PFSK-1 (cell line): ENCODE data around the gene ASCC3.

Experiments used
- FOXP2 ChIP-seq: optimal IDR thresholded peaks from 2 replicates; pipeline ENCODE3; 2011; ENCODE audit warnings: borderline replicate concordance, control low read depth, inconsistent platforms; ENCODE audit not compliant: insufficient read depth; ENCODE audit errors: extremely low read length, extremely low read depth
- POLR2AphosphoS5 ChIP-seq: IDR thresholded peaks from 2 replicates; pipeline ENCODE4 v1.6.1; 2012; ENCODE audit warnings: low read depth, mild to moderate bottlenecking, control low read depth, low read length, moderate library complexity
- REST ChIP-seq, 2 experiments: IDR thresholded peaks; 2 replicates each; pipeline versions ENCODE4 v1.6.1 to v1.8.0; 2011 to 2012; ENCODE audit warnings: low read depth in 2 of 2, low read length in 2 of 2, control low read depth in 1 of 2, inconsistent platforms in 1 of 2, mild to moderate bottlenecking in 1 of 2, moderate library complexity in 1 of 2; ENCODE audit not compliant: insufficient read depth in 1 of 2
- SIN3A ChIP-seq: IDR thresholded peaks from 2 replicates; pipeline ENCODE4 v1.6.1; 2012; ENCODE audit warnings: mild to moderate bottlenecking, low read length, moderate library complexity, borderline replicate concordance; ENCODE audit not compliant: insufficient read depth
- TAF1 ChIP-seq: IDR thresholded peaks from 2 replicates; pipeline ENCODE4 v1.6.1; 2012; ENCODE audit warnings: low read length, control low read depth, borderline replicate concordance; ENCODE audit not compliant: insufficient read depth

ASCC3 gene

GRCh38 chr6:100475554-100476320, 405.4 kb downstream of the ASCC3 start:
- no peak for TF ChIP-seq TAF1
- TF ChIP-seq REST (IDR thresholded peaks at IDR 0.05; ENCODE audit: insufficient read depth in 1 of 2, low read depth in 2 of 2, low read length in 2 of 2): no peak
- TF ChIP-seq SIN3A: no peak
- no peak for TF ChIP-seq FOXP2
- no peak for TF ChIP-seq POLR2AphosphoS5

- TF ChIP-seq REST (IDR thresholded peaks at IDR 0.05; ENCODE audit: insufficient read depth in 1 of 2, low read depth in 2 of 2, low read length in 2 of 2) (no peak), SIN3A (no peak), POLR2AphosphoS5 (no peak), FOXP2 (no peak), TAF1 (no peak)
Measured at GRCh38 chr6:100473182-100473581, 407.9 kb downstream of the ASCC3 start.

DNA sequence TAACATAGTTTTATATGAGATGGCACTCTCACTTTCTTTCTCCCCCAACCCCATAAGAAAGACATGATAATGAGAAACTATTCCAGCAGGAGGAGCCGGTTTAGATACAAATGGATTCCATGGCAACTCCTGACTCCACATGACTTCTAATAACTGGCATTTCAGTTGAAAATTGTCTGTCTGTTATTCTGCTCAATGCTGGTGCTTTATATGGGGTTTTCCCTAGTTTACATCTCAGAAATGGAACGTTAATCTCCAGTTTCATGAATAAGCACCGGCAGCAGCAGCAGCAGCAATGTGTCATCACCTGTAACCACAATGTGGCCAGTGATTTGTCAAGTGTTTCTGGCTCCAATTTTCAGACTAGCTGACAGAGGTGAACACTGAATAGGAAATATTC, 408.5 kb downstream of the ASCC3 start:
- no peak for TF ChIP-seq SIN3A
- TF ChIP-seq REST (IDR thresholded peaks at IDR 0.05; ENCODE audit: insufficient read depth in 1 of 2, low read depth in 2 of 2, low read length in 2 of 2): no peak
- no peak for TF ChIP-seq TAF1
- no peak for TF ChIP-seq FOXP2
- TF ChIP-seq POLR2AphosphoS5: no peak

- TF ChIP-seq SIN3A (no peak), REST (IDR thresholded peaks at IDR 0.05; ENCODE audit: insufficient read depth in 1 of 2, low read depth in 2 of 2, low read length in 2 of 2) (no peak)
Measured at GRCh38 chr6:100470422-100471120, 410.6 kb downstream of the ASCC3 start.
